Nephron (organoid): ENCODE results near the gene ZNF516.

Experiments used
- H3K27ac Mint-ChIP-seq, 3 experiments: 2 replicates each; pipeline ENCODE4 v1.8.0; 2020; ENCODE audit warnings: mixed read lengths in 3 of 3, mild to moderate bottlenecking in 2 of 3, moderate library complexity in 1 of 3
- H3K27me3 Mint-ChIP-seq: 2 replicates; pipeline ENCODE4 v1.8.0; 2021; ENCODE audit warnings: low read depth, mild to moderate bottlenecking, moderate library complexity, mixed read lengths
- H3K36me3 Mint-ChIP-seq: 2 replicates; pipeline ENCODE4 v1.8.0; 2020; ENCODE audit warnings: low read depth, mixed read lengths
- H3K4me1 Mint-ChIP-seq: 2 replicates; pipeline ENCODE4 v1.8.0; 2020; ENCODE audit warnings: mixed read lengths
- H3K4me3 Mint-ChIP-seq, 3 experiments: 2 replicates each; pipeline ENCODE4 v1.8.0; 2020; ENCODE audit warnings: mild to moderate bottlenecking in 3 of 3, mixed read lengths in 3 of 3, moderate library complexity in 2 of 3
- H3K9me3 Mint-ChIP-seq: 2 replicates; pipeline ENCODE4 v1.8.0; 2020; ENCODE audit warnings: mixed read lengths
- TF ChIP-seq, protein P1 (sequence below), 3 experiments: fragments of 200-600 bp; sonication (generic); IDR thresholded peaks; one replicate each; pipeline ENCODE4 v1.5.0; 2021; ENCODE audit warnings: antibody characterized with exemption in 3 of 3; ENCODE audit not compliant: unreplicated experiment in 3 of 3

ZNF516 gene

DNA sequence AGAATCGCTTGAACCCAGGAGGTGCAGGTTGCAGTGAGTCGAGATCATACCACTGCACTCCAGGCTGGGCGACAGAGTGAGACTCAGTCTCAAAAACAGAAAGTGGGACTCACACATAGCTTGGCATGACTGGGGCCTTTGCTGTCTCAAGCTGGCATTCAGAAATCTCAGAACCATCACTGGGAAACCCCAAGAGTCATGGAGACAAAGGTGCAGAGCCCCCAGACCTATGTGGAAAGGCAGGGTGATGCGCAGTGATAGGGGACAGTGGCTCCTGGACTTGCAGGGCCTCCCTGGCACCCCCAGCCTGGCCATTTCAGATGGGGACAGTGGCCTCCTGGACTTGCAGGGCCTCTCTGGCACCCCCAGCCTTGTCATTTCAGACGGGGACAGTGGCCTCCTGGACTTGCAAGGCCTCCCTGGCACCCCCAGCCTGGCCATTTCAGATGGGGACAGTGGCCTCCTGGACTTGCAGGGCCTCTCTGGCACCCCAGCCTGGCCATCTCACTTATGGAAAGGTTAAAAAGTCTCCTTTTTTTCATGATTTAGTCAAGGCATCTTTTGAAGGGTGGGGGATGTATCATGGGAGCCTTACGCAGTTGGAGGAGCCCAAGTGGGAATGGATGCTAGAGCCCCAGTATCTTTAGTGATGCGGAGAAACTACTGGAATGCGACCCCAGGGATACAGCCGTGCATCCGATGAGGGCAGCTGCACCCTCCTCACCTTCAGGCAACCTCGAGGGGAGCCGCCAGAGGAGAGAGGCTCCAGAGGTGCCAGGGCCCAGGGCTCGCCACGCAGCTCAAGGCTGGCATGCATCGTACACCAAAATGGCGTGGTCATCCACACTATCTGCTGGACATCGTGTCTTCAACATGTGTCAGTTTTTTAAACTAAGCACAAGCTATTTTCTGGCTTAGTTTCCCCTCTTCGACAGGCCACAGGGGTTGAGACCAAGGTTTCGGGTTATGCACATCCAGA lies 30.5 kb downstream of the ZNF516 start:
- TF ChIP-seq, protein P1, sequence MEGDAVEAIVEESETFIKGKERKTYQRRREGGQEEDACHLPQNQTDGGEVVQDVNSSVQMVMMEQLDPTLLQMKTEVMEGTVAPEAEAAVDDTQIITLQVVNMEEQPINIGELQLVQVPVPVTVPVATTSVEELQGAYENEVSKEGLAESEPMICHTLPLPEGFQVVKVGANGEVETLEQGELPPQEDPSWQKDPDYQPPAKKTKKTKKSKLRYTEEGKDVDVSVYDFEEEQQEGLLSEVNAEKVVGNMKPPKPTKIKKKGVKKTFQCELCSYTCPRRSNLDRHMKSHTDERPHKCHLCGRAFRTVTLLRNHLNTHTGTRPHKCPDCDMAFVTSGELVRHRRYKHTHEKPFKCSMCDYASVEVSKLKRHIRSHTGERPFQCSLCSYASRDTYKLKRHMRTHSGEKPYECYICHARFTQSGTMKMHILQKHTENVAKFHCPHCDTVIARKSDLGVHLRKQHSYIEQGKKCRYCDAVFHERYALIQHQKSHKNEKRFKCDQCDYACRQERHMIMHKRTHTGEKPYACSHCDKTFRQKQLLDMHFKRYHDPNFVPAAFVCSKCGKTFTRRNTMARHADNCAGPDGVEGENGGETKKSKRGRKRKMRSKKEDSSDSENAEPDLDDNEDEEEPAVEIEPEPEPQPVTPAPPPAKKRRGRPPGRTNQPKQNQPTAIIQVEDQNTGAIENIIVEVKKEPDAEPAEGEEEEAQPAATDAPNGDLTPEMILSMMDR (IDR thresholded peaks at IDR 0.05; ENCODE audit: unreplicated experiment in 3 of 3) = no peak
- Mint-ChIP-seq H3K27me3 (no peaks in the 10 kb centered on the region), H3K4me1 (peaks cover 51% of the 10 kb centered on the region), H3K4me3 (no peak overlapping the region), H3K27ac (peak overlapping the region in 2 of 3 experiments; percentile 54 to 58), H3K36me3 (peaks cover 46% of the 10 kb centered on the region), H3K9me3 (no peaks in the 10 kb centered on the region)

DNA sequence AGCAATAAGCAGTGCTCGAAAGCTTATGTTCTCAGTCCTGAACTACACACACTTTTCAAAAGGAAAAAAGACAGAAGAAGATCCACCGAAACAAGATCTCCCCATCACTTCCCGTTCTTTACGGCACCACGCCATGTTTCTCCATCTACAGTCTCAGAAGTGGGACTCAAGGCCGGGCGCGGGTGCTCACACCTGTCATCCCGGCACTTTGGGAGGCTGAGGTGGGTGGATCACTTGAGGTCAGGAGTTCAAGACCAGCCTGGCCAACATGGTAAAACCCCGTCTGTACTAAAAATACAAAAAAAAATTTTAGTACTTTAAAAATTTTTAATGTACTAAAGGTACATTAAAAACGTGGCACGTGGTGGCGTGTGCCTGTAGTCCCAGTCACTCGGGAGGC lies 31.2 kb downstream of the ZNF516 start:
- TF ChIP-seq, protein P1 (IDR thresholded peaks at IDR 0.05; ENCODE audit: unreplicated experiment in 3 of 3) = no peak
- peak overlapping the region in 2 of 3 experiments; percentile 19 to 60 for H3K27ac Mint-ChIP-seq
- peaks cover 51% of the 10 kb centered on the region for H3K36me3 Mint-ChIP-seq
- H3K9me3 Mint-ChIP-seq = no peaks in the 10 kb centered on the region
- H3K27me3 Mint-ChIP-seq = no peaks in the 10 kb centered on the region
- peaks cover 54% of the 10 kb centered on the region for H3K4me1 Mint-ChIP-seq
- H3K4me3 Mint-ChIP-seq = no peak overlapping the region

DNA sequence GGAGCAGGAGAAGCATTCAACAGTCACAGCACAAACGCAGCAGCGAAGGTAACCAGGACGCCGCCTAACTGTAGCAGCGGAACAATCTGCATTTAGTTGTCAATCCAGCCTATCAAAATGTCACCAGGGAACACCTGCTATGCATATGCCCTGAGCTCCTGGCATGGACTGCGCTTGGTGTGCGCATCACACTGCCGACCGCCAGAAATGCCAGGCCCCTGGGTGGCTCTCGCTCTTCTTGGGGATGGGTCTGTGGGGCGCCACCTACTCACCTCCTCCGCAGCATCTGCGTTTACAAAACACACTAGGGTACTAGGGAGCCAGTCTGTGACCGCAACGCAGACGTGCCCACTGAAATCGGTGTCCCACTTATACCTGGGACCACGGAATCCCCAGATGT lies 31.7 kb downstream of the ZNF516 start:
- peak overlapping the region in 2 of 3 experiments; percentile 19 to 60 for H3K27ac Mint-ChIP-seq
- H3K4me3 Mint-ChIP-seq = no peak overlapping the region
- TF ChIP-seq, protein P1 (IDR thresholded peaks at IDR 0.05; ENCODE audit: unreplicated experiment in 3 of 3) = no peak
- H3K36me3 Mint-ChIP-seq = peaks cover 56% of the 10 kb centered on the region
- H3K9me3 Mint-ChIP-seq = no peaks in the 10 kb centered on the region
- peaks cover 54% of the 10 kb centered on the region for H3K4me1 Mint-ChIP-seq
- no peaks in the 10 kb centered on the region for H3K27me3 Mint-ChIP-seq

- Mint-ChIP-seq H3K4me1 (peaks cover 52% of the 10 kb centered on the region), H3K27ac (peak overlapping the region in 1 of 3 experiments; percentile 39), H3K36me3 (peaks cover 59% of the 10 kb centered on the region), H3K4me3 (no peak overlapping the region), H3K27me3 (no peaks in the 10 kb centered on the region), H3K9me3 (no peaks in the 10 kb centered on the region)
- TF ChIP-seq, protein P1 (IDR thresholded peaks at IDR 0.05; ENCODE audit: unreplicated experiment in 3 of 3) = no peak
These were observed 32.7 kb downstream of the ZNF516 start for GRCh38 chr18:76462326-76462694.

GRCh38 chr18:76461692-76462325 lies 33.2 kb downstream of the ZNF516 start:
- Mint-ChIP-seq H3K4me1 (peaks cover 57% of the 10 kb centered on the region), H3K27me3 (no peaks in the 10 kb centered on the region), H3K9me3 (no peaks in the 10 kb centered on the region), H3K36me3 (peaks cover 62% of the 10 kb centered on the region), H3K27ac (peak overlapping the region in 1 of 3 experiments; percentile 39), H3K4me3 (no peak overlapping the region)
- TF ChIP-seq, protein P1 (IDR thresholded peaks at IDR 0.05; ENCODE audit: unreplicated experiment in 3 of 3) = no peak
